Measurements from ENCODE around the gene WNT8A.
A peak's percentile ranks its signal among the peaks of the same experiment; 100 is the strongest.

Gene WNT8A

GRCh38 chr5:138103319-138103637 lies 19.4 kb downstream of the WNT8A start:
- in situ Hi-C loops (cut with HindIII; ENCODE audit: low sequenced_read_pairs): no loop called here
- no peak for DNase-seq (ENCODE audit: low read depth, low spot score)

GRCh38 chr5:138105709-138106108 lies 21.9 kb downstream of the WNT8A start:
- no peak overlapping the region for H3K4me3 ChIP-seq (ENCODE audit: low read depth, low read length)
- DNase-seq (ENCODE audit: low read depth, low spot score): no peak
- no peak for TF ChIP-seq CTCF (IDR thresholded peaks at IDR 0.05; ENCODE audit: low read depth, low read length)
- in situ Hi-C loops (cut with HindIII; ENCODE audit: low sequenced_read_pairs): no loop called here

More at GRCh38 chr5:138103319-138103637, 19.4 kb downstream of the WNT8A start:
- no peak overlapping the region for H3K4me3 ChIP-seq (ENCODE audit: low read depth, low read length)
- no peak for TF ChIP-seq CTCF (IDR thresholded peaks at IDR 0.05; ENCODE audit: low read depth, low read length)

GRCh38 chr5:138107213-138107612 lies 23.4 kb downstream of the WNT8A start:
- in situ Hi-C loops (cut with HindIII; ENCODE audit: low sequenced_read_pairs): no loop called here
- no peak for DNase-seq (ENCODE audit: low read depth, low spot score)
- H3K4me3 ChIP-seq (ENCODE audit: low read depth, low read length): no peak overlapping the region
- TF ChIP-seq CTCF (IDR thresholded peaks at IDR 0.05; ENCODE audit: low read depth, low read length): no peak

- H3K4me3 ChIP-seq (ENCODE audit: low read depth, low read length): no peak overlapping the region
- in situ Hi-C loops (cut with HindIII; ENCODE audit: low sequenced_read_pairs): no loop called here
- TF ChIP-seq CTCF (IDR thresholded peaks at IDR 0.05; ENCODE audit: low read depth, low read length): no peak
- DNase-seq (ENCODE audit: low read depth, low spot score): peak; percentile 12
These were observed 25.8 kb downstream of the WNT8A start for GRCh38 chr5:138109463-138110265.

- in situ Hi-C loops (cut with HindIII; ENCODE audit: low sequenced_read_pairs): no loop called here
- DNase-seq (ENCODE audit: low read depth, low spot score): no peak
- TF ChIP-seq CTCF (IDR thresholded peaks at IDR 0.05; ENCODE audit: low read depth, low read length): no peak
These were observed 26.6 kb downstream of the WNT8A start for GRCh38 chr5:138110266-138110963.

GRCh38 chr5:138111181-138111580 lies 27.3 kb downstream of the WNT8A start:
- in situ Hi-C loops (cut with HindIII; ENCODE audit: low sequenced_read_pairs): no loop called here
- no peak for TF ChIP-seq CTCF (IDR thresholded peaks at IDR 0.05; ENCODE audit: low read depth, low read length)
- no peak for DNase-seq (ENCODE audit: low read depth, low spot score)
- H3K4me3 ChIP-seq (ENCODE audit: low read depth, low read length): no peak overlapping the region

More at GRCh38 chr5:138110266-138110963, 26.6 kb downstream of the WNT8A start:
- no peak overlapping the region for H3K4me3 ChIP-seq (ENCODE audit: low read depth, low read length)
